Liver (tissue), 3 donors: ENCODE measurements around the gene DYNLT1.

Experiments used
- CTCF ChIP-seq: fragments of 150-350 bp; IDR thresholded peaks from 2 replicates; pipeline ENCODE4 v1.5.1; 2017; ENCODE audit warnings: improper control_type of control experiment, low read depth, low read length; ENCODE audit not compliant: missing input control
- EGR1 ChIP-seq, 2 donors: IDR thresholded peaks; 2 replicates each; pipeline ENCODE4 v1.6.1; 2016 to 2018; ENCODE audit warnings: antibody characterized with exemption in 2 of 2, low read depth in 2 of 2
- FOXA1 ChIP-seq: IDR thresholded peaks from 2 replicates; pipeline ENCODE4 v1.6.1; 2016; ENCODE audit warnings: antibody characterized with exemption
- GABPA ChIP-seq, 2 donors: IDR thresholded peaks in 1 of 2; conservative IDR thresholded peaks in 1 of 2; 2 replicates each; pipeline ENCODE4 v1.6.1; 2016; ENCODE audit warnings: antibody characterized with exemption in 2 of 2, mild to moderate bottlenecking in 1 of 2, moderate library complexity in 1 of 2
- HNF4G ChIP-seq: IDR thresholded peaks from 2 replicates; pipeline ENCODE4 v1.6.1; 2016; ENCODE audit warnings: antibody characterized with exemption
- JUND ChIP-seq, 2 donors: IDR thresholded peaks; 2 replicates each; pipeline ENCODE4 v1.6.1; 2016; ENCODE audit warnings: antibody characterized with exemption in 2 of 2
- RAD21 ChIP-seq, 2 donors: IDR thresholded peaks; 2 replicates each; pipeline ENCODE4 v1.6.1; 2016; ENCODE audit warnings: antibody characterized with exemption in 2 of 2, mild to moderate bottlenecking in 2 of 2
- REST ChIP-seq: IDR thresholded peaks from 2 replicates; pipeline ENCODE4 v1.6.1; 2016; ENCODE audit warnings: antibody characterized with exemption, mild to moderate bottlenecking
- SP1 ChIP-seq: IDR thresholded peaks from 2 replicates; pipeline ENCODE4 v1.6.1; 2018; ENCODE audit warnings: antibody characterized with exemption, mild to moderate bottlenecking
- TAF1 ChIP-seq: conservative IDR thresholded peaks from 2 replicates; pipeline ENCODE4 v1.6.1; 2016; ENCODE audit warnings: antibody characterized with exemption, mild to moderate bottlenecking
- TF ChIP-seq, protein P1 (sequence below): IDR thresholded peaks from 2 replicates; pipeline ENCODE4 v1.6.1; 2016; ENCODE audit warnings: antibody characterized with exemption
- donor health status: healthy.
- donor health status: healthy.

GRCh38 chr6:158644231-158645063, at the start of gene DYNLT1:
- TF ChIP-seq CTCF (no peak), REST (peak; percentile 74), JUND (IDR thresholded peaks at IDR 0.05) (peak in 1 of 2 donors; percentile 20), RAD21 (IDR thresholded peaks at IDR 0.05) (peak; percentile 9 to 33), FOXA1 (peak; percentile 52), GABPA (IDR thresholded peaks at IDR 0.05 in 1 of 2, conservative IDR thresholded peaks at IDR 0.05 in 1 of 2) (peak in 1 of 2 donors; percentile 52), TAF1 (no peak), HNF4G (no peak), EGR1 (IDR thresholded peaks at IDR 0.05; ENCODE audit: low read depth in 2 of 2) (no peak), SP1 (peak; percentile 78)
- TF ChIP-seq, protein P1, sequence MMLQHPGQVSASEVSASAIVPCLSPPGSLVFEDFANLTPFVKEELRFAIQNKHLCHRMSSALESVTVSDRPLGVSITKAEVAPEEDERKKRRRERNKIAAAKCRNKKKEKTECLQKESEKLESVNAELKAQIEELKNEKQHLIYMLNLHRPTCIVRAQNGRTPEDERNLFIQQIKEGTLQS: no peak
